Measurements from ENCODE around the gene DGKZ.
A peak's percentile ranks its signal among the peaks of the same experiment; 100 is the strongest.
"Not testable (repeated sequence)": the region's sequence is repeated elsewhere in the genome, so short reads cannot be mapped to it uniquely, and the experiment has no call there.

Gene DGKZ

DNA sequence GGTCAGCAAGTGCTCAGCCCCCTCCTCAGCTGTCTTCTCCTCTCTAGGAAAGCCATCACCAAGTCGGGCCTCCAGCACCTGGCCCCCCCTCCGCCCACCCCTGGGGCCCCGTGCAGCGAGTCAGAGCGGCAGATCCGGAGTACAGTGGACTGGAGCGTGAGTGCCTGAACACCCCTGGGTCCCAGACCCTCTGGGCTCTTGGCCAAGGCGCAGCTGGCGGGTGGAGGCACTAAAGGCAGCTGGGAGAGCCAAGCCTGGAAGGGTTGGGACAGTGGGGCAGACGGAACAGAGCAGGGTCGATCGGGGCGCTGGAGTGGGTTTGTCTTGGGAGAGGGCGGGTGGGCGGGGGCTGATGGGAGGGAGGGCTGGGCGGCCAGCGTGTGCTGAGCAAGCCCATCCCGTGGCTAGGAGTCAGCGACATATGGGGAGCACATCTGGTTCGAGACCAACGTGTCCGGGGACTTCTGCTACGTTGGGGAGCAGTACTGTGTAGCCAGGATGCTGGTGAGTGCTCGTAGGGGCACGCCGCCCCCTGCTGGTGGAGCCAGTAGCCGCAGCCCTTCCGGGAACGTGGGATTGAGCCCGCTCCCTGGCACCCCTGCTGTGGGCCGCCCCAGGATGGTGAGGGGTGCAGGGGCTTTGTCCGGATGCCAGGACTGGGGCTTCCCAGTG, 20.1 kb downstream of the DGKZ start:
- peak; percentile 49 for DNase-seq

DNA sequence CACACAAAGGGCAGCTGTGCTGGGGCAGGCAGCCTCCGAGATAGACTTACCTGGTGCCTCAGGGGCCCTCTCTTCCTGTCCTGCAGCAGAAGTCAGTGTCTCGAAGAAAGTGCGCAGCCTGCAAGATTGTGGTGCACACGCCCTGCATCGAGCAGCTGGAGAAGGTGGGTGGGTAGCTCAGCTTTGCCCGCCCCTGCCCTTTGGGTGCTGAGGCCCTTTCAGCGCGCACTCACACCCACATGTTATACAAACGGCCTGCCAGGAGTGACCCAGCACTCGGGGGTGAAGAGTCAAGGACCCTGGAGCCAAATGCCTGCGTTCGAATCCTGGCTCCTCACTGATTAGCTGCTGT, 20.6 kb downstream of the DGKZ start:
- no peak for DNase-seq

DNA sequence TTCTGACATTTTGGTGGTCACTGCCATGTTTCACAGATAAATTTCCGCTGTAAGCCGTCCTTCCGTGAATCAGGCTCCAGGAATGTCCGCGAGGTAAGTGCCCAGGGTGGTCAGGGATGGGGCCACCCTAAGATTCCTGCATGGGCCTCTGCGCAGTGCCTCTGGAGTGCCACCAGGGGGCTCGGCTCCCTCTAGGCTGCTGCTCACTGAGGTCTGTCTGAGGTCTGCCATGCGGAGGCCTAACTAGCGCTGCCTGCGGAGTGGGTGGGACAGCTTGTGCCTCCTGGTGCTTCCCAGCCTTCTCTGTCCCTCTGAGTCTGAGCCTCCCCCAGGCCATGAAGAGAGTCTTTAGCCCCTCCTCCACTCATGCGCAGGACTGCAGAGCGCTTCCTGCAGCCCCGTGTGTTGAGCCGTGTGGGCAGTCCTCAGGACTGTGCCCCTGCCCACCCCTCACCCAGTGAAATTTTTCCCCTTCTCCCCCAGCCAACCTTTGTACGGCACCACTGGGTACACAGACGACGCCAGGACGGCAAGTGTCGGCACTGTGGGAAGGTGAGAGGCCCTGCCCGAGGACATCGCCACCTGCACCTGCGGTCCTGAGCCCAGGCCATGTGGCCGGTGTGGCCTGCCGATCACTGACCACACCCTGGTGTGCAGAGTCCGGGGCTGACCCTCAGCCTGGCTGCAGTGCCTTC, 22.3 kb downstream of the DGKZ start:
- peak; percentile 91 for DNase-seq

DNA sequence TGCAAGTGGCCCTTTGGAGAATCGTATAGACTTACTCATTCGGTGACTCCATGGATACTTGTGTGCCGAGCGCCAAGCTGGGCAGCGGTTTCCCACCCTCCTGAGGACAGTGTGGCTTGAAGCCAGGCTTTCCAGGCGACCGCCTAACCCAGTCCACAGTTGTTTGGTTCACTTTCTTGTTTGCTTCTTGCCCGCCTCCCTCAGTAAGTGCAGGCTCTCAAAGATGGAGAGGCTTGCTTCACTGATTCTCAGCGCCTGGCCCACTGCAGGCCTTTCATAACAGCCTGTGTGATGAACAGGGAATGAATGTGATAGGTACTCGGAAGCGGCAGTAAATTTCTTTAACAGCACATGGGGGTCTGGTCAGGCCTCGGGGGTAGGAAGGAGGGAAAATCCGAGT, 23.0 kb downstream of the DGKZ start:
- DNase-seq, result no peak

DNA sequence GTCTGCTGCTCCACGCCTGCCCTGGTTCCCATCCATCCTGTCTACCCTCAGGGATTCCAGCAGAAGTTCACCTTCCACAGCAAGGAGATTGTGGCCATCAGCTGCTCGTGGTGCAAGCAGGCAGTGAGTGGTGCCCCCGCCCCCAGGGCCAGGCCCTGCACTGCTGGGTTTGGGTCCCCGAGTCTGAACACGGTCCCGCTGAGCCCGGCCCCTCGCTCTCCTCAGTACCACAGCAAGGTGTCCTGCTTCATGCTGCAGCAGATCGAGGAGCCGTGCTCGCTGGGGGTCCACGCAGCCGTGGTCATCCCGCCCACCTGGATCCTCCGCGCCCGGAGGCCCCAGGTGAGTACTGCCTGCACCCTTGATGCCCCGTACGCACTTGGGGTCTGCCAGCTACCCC, 24.0 kb downstream of the DGKZ start:
- not testable (repeated sequence) for DNase-seq

DNA sequence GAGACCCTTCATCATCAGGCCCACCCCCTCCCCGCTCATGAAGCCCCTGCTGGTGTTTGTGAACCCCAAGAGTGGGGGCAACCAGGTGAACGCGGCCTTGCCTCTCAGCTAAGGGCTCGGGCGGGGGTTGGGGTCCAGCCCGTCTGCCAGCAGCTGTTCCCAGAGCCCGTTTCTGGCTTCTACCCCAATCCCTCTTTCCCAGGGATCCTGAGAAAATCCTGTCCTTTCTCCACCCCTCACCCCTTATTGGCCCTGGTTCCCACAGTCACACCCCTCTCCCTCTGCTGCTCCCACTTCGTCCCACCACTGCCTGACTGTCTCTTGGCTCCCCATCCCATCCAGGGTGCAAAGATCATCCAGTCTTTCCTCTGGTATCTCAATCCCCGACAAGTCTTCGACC, 24.8 kb downstream of the DGKZ start:
- no peak for DNase-seq

DNA sequence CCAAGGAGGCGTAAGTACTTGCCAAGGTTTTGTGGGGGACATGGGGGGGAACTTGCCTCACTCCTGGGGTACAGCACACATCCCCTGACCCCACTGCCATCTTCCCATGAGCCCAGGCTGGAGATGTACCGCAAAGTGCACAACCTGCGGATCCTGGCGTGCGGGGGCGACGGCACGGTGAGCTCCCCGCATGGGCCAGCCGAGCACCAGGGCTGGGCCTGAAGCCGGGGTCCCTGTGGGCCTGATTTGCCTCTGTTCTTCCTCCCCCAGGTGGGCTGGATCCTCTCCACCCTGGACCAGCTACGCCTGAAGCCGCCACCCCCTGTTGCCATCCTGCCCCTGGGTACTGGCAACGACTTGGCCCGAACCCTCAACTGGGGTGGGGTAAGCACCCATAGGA, 25.2 kb downstream of the DGKZ start:
- not testable (repeated sequence) for DNase-seq

DNA sequence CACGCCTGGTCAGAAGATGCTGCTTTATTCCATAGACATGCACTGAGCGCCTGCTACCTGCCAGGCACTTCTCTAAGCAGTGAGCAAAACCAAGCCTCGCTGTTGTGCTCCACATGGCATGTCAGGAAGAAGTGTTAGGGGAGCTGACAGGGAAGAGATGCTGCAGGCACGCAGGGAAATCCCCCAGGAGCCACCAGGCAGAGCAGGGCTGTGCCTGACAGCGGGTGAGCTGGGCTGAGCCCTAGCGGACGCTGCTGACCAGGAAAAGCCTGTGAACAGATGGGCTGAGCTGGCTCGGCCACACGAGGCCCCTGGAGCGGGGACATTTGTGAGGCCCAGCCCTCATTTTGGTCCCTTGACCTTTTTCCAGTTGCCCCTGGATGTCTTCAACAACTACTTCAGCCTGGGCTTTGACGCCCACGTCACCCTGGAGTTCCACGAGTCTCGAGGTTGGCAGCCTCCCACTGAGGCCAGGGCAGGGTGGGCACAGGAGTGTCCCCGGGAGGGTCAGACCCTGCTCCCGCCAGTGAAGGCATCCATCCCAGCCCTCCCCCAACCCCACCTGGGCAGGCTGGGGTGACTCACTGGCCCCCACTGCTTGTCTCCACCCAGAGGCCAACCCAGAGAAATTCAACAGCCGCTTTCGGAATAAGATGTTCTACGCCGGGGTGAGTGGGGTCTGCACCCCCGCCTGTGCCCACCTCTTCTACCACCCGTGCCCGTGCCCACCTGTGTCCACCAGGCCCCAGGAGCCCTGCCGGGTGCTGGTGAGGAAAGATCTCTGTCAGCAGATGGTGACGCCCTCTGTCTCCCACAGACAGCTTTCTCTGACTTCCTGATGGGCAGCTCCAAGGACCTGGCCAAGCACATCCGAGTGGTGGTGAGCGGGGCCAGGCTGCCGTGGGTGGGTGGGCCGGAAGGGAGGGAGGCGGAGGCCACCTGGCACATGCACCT, 26.8 kb downstream of the DGKZ start:
- DNase-seq, result no peak

DNA sequence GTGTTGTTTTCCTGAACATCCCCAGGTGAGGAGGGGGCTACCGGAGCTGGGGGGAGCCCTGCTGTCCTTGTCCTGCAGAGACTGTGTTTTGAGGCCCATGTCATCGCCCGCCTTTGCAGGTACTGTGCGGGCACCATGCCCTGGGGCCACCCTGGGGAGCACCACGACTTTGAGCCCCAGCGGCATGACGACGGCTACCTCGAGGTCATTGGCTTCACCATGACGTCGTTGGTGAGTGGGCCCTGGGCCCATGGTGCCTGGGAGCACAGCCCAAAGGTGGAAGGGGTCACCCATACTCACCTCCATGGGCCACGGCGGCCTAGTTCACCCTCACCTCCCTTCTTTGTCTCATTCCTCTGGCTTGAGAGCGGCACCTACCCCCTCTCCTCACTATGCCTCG, 27.6 kb downstream of the DGKZ start:
- DNase-seq, result no peak

DNA sequence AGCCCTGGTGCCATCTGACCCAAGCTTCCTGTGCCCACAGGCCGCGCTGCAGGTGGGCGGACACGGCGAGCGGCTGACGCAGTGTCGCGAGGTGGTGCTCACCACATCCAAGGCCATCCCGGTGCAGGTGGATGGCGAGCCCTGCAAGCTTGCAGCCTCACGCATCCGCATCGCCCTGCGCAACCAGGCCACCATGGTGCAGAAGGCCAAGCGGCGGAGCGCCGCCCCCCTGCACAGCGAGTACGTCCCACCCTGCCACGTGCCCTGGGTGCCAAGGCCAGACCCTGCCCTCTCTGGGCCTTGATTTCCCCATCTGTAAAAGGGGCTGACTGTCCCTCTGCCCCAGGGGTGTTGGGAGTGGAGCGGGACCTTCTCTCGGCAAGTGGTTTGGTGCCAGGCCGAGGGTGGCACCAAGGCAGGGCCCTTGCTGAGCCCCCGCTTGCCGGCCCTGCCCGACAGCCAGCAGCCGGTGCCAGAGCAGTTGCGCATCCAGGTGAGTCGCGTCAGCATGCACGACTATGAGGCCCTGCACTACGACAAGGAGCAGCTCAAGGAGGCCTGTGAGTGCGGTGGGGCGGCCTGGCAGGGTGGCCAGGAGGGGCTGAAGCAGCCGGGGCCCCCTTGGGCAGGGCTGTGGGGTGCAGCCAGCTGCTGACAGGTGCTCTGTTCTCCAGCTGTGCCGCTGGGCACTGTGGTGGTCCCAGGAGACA, 28.3 kb downstream of the DGKZ start:
- no peak for DNase-seq

DNA sequence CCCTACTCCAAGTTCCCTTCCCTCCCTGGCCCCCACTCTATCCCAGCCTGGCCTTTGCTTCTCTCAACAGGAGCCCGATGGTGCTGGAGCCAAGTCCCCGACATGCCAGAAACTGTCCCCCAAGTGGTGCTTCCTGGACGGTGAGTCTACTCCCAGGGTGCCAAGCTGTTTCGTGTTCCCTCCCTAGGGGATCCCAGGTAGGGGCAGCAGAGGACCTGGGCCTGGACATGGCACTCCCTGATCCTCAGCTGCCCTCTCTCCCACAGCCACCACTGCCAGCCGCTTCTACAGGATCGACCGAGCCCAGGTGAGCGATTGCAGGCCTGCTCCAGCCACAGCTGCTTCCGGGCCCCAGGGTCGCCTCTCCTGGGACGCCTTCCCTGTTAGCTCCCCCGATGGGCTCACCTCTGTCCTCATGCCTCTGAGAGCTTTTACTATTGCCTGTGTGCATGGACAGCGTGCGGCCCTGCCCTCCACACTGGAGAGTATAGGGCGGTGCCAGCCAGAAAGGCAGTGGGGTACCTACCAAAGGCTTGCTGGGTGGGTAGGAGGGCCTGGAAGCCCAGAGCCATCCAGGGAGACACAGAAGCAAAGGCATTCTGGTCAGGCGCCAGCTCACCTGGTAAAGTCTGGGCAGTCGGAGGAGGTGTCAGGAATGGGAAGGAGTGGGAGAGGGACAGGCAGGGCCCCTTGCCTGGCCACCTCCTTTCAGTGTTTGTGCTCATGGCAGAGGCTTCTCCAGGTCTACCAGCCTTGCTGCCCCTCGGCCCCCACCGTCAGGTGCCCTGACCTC, 29.2 kb downstream of the DGKZ start:
- no peak for DNase-seq

DNA sequence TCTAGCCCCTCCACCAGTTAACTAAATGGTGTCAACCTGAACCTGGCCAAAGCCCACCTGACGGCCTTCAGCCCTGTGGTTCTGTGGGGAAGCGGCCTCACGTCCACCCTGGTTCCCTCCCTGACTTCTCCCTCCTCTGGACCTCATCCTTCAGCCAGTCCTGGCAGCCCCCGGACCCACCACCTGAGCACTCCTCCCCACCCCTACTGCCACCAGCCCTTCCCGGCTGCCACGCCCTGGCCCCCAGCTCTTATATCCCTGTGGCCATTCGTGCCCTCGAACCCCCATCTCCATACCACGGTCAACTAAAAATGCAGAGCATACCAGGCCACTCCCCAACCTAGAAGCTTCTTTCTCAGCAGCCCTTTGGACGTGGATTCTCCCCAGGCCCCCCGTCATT, 30.0 kb downstream of the DGKZ start:
- DNase-seq, result no peak

DNA sequence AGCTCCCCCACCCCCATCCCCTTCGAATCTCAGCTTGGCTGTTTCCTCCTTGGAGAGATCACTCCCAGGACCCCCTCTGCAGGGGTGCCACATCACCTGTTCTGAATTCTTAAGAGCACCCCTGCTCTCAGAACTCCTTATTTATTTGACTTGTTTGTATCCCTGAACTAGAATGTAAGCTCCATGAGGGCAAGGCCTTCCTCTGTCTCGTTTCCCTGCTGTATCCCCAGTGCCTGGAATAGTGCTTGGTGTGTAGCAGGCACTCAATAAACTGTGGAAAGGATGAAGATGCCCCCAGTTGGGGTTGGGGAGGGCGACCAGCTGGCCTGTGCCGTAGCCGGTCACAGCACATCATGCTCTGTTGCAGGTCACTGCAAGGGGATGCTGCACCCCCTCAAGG, 30.6 kb downstream of the DGKZ start:
- DNase-seq, result no peak

DNA sequence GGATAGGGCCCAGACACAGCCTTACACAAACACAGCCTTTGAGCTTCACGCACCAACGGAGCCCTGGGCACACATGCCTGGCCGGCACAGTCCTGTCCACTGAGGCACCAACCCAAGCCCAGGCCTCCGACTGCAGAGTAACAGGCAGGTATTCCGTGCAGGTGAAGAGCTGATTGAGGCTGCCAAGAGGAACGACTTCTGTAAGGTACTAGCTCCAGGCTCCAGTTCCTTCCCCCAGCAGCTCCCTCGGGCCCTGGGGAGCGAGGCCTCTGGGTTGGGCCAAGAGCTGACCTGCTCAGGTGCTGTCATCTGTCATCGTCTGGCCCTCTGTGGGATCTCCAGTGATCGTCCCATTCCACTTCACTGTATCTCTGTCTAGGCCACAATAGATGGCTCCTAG, 31.0 kb downstream of the DGKZ start:
- no peak for DNase-seq

DNA sequence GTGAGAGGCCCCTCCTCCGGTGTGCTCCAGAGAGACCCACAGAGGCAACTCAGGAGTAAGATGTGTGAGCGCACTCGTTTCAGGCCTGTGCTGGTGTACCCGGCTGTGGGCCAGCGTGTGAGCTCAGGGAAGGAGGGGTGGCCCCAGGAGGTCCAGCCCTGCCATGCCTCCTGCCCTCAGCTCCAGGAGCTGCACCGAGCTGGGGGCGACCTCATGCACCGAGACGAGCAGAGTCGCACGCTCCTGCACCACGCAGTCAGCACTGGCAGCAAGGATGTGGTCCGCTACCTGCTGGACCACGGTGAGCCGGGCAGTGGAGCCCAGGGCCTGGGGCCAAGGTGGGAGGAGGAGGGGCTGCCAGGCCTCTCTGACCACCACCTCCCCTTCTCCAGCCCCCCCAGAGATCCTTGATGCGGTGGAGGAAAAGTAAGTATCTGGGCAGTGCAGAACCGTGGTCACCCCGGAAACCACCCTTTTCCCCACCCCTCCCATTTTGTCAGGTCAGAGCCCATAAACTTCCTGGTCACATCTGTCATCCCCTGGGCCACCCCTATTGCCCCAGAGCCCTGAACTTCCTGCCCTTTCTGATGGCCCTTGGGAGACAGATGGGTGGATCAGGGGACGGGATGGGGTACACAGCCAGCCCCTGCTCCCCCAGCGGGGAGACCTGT, 31.7 kb downstream of the DGKZ start:
- no peak for DNase-seq

DNA sequence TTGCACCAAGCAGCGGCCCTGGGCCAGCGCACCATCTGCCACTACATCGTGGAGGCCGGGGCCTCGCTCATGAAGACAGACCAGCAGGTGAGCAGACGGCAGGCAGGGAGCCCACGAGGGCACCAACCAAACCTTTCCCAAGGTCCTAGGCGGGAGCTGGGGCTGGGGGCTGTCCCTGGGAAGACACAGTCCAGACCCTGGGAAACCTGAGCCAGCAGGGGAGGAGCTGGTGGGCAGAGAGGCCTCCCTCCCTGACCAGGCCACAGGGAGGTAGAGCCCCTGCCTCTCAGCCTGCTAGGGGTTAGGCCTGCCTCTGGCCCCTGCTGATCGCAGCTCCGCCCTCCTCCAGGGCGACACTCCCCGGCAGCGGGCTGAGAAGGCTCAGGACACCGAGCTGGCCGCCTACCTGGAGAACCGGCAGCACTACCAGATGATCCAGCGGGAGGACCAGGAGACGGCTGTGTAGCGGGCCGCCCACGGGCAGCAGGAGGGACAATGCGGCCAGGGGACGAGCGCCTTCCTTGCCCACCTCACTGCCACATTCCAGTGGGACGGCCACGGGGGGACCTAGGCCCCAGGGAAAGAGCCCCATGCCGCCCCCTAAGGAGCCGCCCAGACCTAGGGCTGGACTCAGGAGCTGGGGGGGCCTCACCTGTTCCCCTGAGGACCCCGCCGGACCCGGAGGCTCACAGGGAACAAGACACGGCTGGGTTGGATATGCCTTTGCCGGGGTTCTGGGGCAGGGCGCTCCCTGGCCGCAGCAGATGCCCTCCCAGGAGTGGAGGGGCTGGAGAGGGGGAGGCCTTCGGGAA, 32.4 kb downstream of the DGKZ start:
- not testable (repeated sequence) for DNase-seq

DNA sequence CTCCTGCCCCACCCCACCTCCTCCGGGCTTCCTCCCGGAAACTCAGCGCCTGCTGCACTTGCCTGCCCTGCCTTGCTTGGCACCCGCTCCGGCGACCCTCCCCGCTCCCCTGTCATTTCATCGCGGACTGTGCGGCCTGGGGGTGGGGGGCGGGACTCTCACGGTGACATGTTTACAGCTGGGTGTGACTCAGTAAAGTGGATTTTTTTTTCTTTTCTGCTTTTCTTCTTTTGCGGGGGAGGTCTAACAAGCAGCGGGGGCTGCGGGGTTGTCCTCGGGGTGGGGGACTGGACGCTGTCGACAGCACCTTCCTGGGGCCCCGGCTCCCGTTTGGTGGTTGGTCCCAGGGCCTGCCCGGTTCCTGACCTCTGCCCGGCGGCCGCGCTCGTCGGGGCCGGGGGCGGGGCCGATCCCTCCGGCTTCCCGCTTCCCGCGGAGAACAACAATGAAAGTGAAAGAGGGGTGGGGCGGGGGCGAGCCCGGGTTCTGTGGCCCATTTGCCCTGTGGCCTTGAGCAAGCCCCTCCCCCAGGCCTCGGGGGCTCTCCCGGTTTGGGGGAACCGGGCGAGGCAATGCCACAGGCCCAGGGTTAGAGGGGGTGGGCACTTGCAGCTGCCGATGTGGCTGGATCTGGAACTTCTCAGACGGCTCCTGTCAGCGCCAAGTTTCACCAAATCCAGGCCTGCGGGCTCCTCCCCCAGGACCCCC, 33.2 kb downstream of the DGKZ start:
- DNase-seq, result peak; percentile 67

DNA sequence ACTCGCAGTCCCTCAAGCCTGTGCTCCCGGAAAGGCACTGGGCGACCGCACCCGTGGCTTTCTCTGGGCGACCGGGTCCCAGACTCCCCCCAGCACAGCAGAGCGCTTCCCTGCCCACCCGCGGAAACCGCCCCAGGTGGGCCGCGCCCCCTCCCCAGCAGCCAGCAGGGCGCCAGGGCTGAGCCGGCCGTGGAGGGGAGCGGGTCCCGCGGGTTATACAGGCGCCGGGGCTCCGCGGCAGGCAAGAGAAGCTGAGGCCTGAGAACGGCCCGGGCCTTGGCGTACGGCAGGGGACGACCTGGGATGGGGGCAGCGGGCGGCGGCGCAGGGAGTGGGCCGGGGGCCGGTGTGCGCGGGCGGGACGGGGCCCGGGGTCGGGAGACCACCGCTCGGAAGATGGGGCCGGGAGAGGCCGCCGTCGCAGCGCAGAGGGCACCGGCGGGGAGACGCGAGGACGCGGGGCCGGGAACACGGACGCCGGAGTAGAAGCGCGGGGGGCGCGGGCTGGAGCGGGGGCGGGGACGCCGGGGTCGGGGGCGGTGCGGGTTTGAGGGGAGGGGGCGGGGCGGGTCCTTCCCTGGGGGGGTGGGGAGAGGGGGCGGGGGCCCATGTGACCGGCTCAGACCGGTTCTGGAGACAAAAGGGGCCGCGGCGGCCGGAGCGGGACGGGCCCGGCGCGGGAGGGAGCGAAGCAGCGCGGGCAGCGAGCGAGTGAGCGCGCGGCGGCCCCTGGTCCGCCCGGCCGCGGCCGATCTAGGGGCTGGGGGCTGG, 34.0 kb downstream of the DGKZ start, which contains the start of gene MDK:
Gene MDK (plus strand): TSS at position 622 of the 771 bp plus-strand sequence. CDS start 389 bp downstream, outside the sequence.
- peak; percentile 40 for DNase-seq

All from EL (cell line).